HEK293T (cell line): Measurements from ENCODE around the gene MRPS5.

ENCODE experiments used
- HDGF ChIP-seq: fragments of 450-650 bp; IDR thresholded peaks from 2 replicates; pipeline ENCODE4 v1.6.1; 2017; ENCODE audit warnings: antibody characterized with exemption, borderline replicate concordance
- NFRKB ChIP-seq: fragments of 450-650 bp; IDR thresholded peaks from 2 replicates; pipeline ENCODE4 v1.6.1; 2016; ENCODE audit warnings: mild to moderate bottlenecking, moderate library complexity

DNA sequence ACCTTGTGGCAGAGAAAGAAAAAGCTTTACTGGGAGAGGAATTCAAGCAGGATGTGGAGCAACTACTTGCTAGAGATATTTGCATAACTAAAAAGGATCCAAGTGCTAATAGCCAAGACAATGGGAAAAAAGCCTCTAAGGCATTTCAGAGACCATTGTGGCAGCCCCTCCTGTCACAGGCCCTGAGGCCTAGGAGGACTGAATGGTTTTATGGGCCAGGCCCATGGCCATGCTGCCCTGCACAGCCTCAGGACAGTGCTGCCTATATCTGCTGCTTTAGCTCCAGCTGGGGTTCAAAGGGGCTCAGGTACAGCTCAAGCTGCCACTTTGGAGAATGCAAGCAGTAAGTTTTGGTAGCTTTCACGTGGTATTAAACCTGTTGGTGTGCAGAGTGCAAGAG is 17.1 kb upstream of the MRPS5 start:
- TF ChIP-seq HDGF (no peak), NFRKB (no peak)
